GM12872 (cell line): ENCODE data around the gene EPN1.

Source experiments
- TF ChIP-seq, protein P1 (sequence below): IDR thresholded peaks from 3 replicates; pipeline ENCODE4 v1.5.1; 2011; ENCODE audit warnings: low read depth, mild to moderate bottlenecking, low read length, moderate library complexity; ENCODE audit not compliant: insufficient read depth

The EPN1 gene

GRCh38 chr19:55666343-55667005, 8.6 kb upstream of the EPN1 start:
- TF ChIP-seq, protein P1, sequence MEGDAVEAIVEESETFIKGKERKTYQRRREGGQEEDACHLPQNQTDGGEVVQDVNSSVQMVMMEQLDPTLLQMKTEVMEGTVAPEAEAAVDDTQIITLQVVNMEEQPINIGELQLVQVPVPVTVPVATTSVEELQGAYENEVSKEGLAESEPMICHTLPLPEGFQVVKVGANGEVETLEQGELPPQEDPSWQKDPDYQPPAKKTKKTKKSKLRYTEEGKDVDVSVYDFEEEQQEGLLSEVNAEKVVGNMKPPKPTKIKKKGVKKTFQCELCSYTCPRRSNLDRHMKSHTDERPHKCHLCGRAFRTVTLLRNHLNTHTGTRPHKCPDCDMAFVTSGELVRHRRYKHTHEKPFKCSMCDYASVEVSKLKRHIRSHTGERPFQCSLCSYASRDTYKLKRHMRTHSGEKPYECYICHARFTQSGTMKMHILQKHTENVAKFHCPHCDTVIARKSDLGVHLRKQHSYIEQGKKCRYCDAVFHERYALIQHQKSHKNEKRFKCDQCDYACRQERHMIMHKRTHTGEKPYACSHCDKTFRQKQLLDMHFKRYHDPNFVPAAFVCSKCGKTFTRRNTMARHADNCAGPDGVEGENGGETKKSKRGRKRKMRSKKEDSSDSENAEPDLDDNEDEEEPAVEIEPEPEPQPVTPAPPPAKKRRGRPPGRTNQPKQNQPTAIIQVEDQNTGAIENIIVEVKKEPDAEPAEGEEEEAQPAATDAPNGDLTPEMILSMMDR: no peak

DNA sequence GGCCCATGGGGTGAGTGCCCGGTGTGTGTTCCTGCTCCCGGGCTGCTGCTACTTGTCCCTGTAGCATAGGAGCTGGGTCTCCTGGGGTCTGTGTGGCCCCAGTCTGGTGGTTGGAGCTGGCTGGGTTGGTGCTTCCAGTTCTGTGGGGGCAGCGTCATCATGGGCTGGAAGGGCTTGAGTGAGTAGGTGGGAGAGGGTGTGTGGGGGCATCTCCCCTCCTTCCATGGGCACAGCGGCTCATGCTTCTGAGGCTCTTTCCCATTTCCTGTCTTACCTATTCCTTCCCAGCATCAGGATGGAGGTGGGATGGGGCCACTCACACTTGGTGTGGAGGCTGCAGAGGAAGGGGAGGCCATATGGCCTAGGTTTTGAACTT, 8.0 kb upstream of the EPN1 start:
- TF ChIP-seq, protein P1: no peak

- TF ChIP-seq, protein P1: no peak
Measured at GRCh38 chr19:55667511-55667910, 7.5 kb upstream of the EPN1 start.

GRCh38 chr19:55667958-55668357, 7.1 kb upstream of the EPN1 start:
- TF ChIP-seq, protein P1: no peak

- TF ChIP-seq, protein P1: no peak
Measured at GRCh38 chr19:55668603-55669348, 6.2 kb upstream of the EPN1 start.

GRCh38 chr19:55669418-55670279, 5.4 kb upstream of the EPN1 start:
- TF ChIP-seq, protein P1: no peak
